Measurements from ENCODE around the gene ABO.

- TF ChIP-seq, protein P1, sequence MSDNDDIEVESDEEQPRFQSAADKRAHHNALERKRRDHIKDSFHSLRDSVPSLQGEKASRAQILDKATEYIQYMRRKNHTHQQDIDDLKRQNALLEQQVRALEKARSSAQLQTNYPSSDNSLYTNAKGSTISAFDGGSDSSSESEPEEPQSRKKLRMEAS (IDR thresholded peaks at IDR 0.05): no peak
- TF ChIP-seq, protein P2, sequence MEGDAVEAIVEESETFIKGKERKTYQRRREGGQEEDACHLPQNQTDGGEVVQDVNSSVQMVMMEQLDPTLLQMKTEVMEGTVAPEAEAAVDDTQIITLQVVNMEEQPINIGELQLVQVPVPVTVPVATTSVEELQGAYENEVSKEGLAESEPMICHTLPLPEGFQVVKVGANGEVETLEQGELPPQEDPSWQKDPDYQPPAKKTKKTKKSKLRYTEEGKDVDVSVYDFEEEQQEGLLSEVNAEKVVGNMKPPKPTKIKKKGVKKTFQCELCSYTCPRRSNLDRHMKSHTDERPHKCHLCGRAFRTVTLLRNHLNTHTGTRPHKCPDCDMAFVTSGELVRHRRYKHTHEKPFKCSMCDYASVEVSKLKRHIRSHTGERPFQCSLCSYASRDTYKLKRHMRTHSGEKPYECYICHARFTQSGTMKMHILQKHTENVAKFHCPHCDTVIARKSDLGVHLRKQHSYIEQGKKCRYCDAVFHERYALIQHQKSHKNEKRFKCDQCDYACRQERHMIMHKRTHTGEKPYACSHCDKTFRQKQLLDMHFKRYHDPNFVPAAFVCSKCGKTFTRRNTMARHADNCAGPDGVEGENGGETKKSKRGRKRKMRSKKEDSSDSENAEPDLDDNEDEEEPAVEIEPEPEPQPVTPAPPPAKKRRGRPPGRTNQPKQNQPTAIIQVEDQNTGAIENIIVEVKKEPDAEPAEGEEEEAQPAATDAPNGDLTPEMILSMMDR (IDR thresholded peaks at IDR 0.05; ENCODE audit: low read depth, low read length, missing input control): no peak
- TF ChIP-seq TAF1 (conservative IDR thresholded peaks at IDR 0.05) (no peak), YY1 (IDR thresholded peaks at IDR 0.05) (no peak), RAD21 (IDR thresholded peaks at IDR 0.05) (no peak), REST (IDR thresholded peaks at IDR 0.05) (no peak), ATF3 (IDR thresholded peaks at IDR 0.05) (no peak), FOXA1 (IDR thresholded peaks at IDR 0.05) (no peak), SP1 (IDR thresholded peaks at IDR 0.05) (no peak)
Observed at GRCh38 chr9:133260334-133261102, 14.5 kb downstream of the ABO start.
